Stimulated activated CD4-positive, alpha-beta T cell treated with anti-CD3 and anti-CD28 coated beads, Interleukin-2, amount 100 ng/mL, for 24 hours (primary cell): ENCODE results near the gene DRAXIN.

Experiments
- DNase-seq, 2 donors: peaks; one replicate each; pipeline ENCODE4 v3.0.0-alpha.2; 2020

Gene DRAXIN

DNA sequence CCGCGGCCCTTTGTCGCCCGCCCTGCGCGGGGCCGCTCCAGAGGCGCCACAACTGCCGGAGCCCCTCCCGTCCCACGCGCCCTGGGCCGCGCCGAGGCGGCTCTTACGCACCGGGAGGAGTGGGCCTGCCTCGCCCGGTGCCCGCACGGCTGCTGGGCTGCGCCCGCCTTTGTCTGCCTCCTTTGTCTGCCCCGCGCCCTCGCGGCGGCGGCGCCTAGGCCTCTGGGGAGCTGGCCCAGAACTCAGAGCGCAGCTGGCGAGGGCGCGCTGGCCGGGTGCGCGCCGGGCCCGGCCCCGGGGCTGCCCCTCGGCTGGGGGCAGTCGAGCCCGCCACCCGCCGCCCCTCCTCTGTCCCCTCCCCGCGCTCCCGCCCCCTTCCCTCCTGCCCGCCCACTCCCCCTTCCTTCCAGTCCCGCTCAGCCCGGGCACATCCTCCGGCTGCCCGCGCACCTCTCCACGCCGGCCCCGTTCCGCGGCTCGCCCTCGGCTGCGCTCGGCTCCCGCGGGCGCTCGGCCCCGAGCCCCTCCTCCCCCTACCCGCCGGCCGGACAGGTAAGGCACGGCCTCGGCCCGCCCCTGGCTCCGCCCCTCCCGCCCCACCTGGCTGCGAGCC lies at the start of gene DRAXIN:
DRAXIN (plus strand) TSS at position 409 of the 613 bp plus-strand sequence. CDS start 14,549 bp downstream, outside the sequence.
- peak in 1 of 2 donors; percentile 19 for DNase-seq

GRCh38 chr1:11641776-11642305 lies 49.7 kb upstream of the DRAXIN start:
- DNase-seq: no peak

DNA sequence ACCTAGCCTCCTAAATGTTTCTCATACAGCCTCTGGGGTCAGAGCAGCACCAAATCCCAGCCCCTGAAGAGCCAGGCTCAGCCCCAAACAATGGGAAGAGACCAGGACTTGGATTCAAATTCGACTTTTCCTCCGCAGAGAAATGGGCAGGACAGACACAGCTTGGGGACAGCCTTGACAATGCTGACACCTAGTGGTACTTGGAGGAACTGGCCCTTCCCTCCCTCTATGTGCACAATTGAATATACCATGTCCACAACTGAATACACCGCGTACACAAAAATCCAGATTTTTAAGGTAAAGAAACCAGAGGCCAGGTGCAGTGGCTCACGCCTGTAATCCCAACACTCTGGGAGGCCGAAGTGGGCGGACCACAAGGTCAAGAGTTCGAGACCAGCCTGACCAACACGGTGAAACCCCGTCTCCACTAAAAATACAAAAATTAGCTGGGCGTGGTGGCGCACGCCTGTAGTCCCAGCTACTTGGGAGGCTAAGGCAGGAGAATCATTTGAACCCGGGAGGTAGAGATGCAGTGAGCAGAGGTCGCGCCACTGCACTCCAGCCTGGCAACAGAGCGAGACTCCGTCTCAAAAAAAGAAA lies 49.0 kb upstream of the DRAXIN start:
- DNase-seq: peak; percentile 74 to 78

- no peak for DNase-seq
Measured at GRCh38 chr1:11643782-11644181, 47.7 kb upstream of the DRAXIN start.

- DNase-seq: no peak
Measured at GRCh38 chr1:11645270-11645669, 46.2 kb upstream of the DRAXIN start.

GRCh38 chr1:11645670-11646265 lies 45.7 kb upstream of the DRAXIN start:
- DNase-seq: peak; percentile 89 to 90

DNA sequence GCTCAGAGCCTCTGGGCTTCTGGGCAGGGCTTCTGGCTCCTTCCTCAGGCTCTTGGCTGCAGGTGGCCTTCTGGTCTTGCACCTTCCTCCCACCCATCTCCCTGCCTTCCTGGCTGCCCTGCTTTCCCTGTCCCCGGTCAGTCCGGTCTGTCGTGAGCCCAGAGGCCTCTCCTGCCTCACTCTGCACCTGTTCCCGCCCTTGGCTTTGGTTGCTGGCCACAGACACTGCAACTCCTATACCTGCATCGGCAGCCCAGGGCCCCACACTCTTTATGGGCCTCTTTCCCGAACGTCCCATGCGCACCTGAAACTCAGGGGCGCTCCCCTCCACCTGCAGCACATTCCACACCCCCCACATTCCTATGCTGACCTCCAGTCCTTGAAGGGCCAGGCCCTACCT lies 45.2 kb upstream of the DRAXIN start:
- DNase-seq: no peak

- DNase-seq: no peak
Measured at GRCh38 chr1:11647333-11647732, 44.2 kb upstream of the DRAXIN start.

DNA sequence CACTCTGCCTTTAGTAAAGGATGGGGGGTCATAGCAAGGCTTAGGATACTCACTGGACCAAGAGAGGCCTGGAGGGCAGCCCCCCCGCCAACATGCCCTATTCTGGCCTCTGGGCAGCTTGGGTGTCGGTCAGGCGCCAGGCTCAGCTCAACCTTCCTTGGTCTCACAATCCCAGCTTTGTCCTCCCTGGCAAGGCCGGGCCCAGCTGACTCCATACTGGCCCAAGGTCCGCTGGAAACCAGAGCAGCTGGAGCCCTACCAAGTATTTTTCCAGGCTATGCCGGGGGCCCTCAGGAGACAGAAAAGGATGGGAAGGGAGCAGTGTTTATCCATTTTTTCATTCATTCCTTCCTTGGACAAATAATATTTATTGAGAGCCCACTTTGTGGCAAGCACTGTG lies 43.5 kb upstream of the DRAXIN start:
- no peak for DNase-seq

DNA sequence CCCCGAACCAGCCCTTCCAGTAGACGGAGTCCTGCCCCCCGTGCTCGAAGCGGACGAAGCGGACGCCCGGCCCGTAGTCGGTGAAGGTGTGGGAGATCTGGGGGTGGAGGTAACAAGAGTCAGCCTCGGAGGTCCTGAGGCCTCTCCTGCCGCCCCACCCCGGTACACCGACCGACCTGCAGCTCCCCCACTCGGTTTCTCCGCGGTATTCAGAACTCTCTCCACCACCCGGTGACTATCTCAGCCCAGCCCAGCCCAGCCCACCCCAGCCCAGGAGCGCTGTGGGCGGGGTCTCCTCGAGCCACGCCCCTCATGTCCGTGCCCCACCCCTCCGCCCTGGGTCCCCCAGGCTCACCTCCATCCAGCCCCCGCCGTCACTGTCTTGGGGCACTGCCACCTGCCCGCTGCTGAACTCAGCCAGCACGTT lies 42.8 kb upstream of the DRAXIN start:
- peak; percentile 48 to 62 for DNase-seq

DNA sequence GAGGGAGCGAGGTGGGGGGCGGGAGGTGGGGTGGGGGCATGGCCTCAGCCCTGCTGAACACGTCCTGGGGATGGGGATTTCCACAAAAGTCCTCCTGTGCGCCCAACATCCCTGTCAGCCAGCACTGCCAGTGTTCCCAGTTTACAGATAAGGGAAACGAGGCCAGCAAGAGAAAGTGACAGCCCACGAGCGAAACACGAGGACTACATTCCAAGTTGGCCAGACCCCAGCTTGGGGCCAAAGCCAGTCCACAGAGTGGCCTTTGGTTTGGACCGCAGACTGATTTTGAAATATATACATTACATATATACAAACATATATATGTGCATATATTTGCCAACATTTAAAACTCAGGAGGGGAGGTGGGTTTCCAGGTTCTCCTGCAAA lies 42.3 kb upstream of the DRAXIN start:
- DNase-seq: no peak

DNA sequence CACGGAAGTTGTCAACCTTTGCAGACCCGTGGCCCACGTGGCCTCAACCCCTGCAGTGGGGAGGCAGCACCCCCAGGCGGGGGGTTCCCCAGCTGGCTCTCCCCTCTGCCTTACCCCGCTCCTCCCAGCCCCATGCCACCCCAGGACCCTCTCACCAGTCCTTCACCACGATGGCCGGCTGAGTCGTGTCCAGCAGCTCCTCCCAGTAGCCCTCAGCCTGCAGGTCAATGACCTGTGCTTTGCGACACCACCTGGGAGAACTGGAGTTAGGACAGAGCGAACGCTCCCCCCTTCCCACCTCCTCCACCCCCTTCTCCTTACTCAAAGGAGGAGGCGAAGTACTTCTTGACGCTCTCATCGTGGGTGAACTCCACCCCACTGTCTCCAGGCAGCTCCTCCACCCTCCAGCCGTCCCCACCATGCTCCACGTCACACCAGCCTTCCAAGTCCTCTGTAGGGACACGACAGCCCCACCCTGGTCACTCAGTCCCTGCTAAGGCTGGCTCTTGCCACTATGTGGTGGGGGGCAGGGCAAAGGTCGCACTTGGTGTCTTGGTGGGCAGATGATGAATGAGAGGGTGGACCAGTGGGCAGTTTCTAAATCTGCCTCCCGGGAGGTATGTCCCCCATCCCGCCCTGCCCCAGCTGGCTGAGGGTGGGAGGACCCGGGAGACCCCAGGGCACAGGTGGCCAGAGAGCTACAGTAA lies 41.7 kb upstream of the DRAXIN start:
- DNase-seq: no peak

GRCh38 chr1:11650331-11650991 lies 41.0 kb upstream of the DRAXIN start:
- peak; percentile 78 to 84 for DNase-seq

DNA sequence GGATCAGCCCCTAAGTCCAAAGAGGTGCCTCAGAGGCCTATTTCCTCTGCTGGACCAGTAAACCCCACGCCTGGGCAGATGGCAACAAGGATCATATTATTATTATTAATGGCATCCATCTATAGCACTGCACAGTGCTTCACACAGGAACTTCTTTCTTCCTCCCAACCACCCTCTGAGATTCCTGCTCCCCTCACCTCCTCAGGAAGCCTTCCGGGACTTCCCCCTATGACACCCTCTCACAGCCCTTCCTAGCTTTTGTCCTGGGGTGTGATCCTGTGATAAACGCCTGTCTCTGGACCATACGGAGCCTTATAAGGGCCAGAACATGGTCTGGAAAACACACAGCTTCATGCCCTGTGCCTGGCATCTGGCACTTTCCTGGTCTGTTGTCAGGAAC lies 40.5 kb upstream of the DRAXIN start:
- DNase-seq: no peak

DNA sequence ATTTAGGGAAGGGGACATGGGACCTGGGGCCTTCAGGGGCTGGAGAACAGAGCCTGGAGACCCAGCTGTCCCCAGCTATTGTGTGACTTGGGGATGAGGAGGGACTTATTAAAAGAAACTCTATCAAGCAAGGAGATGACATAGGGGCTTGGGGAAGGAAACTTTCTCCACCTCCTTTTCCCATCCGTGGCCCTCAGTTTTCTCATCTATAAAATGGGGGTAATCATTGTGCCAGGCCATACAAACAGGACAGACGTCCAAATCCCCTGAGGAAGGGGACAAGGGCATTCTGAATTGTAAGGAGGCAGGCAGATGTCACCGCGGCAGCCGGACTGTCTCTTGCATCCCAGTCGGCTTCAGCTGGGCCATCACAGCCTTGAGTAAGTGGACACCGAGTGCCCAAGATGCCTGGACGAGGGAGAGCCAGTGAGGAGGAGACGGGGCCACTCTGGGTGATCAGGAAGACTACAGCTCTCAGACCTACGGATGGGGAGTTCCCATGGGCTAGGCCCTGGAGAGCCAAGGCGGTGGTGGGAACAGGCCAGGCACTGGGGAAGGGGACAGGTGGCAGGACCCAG lies 39.2 kb upstream of the DRAXIN start:
- no peak for DNase-seq

DNA sequence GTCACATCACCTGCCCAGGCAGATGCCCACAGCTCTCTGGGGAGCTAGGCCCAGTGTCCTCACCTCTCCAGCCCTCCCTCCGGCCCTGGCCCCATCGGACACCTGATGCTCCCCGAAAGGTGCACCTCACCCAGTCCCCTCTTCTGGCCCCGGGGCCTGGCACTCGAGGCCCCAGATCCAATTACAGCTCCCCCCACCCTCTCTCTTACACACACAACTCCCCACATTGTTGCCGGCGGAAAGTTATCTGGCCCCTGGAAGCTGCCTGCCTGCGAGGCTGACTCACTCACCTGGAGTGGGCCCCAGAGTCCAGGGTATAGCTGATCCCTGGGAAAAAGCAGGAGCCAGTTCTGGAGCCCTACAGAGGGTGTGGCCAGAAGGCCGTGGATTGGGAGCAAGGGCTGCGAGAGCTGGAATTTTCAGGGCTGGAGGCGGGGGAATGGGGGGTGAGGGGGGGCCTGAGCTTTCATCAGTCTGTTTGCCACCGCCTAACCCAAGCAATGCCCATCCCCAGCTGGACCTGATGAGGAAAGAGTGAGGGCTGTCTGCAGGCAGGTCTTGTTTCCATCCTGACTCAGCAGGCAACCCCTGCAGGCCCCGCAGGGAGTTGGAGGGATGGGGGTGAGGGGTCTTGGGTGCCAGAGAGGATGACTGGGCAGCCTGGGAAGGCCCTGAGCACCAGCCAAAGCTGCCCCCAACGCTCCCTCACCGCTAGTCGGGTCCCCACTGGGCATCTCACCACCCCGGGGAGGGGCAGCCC lies 38.2 kb upstream of the DRAXIN start:
- DNase-seq: no peak

GRCh38 chr1:11653861-11654136 lies 37.7 kb upstream of the DRAXIN start:
- DNase-seq: no peak

GRCh38 chr1:11654137-11654938 lies 37.2 kb upstream of the DRAXIN start, which contains the start of the genes FBXO2 and FBXO44:
Gene FBXO2, minus strand, starts transcription at chr1:11654429. Its CDS starts 89 bp downstream, at chr1:11654340.
Gene FBXO44, plus strand, starts transcription at chr1:11654877. Its CDS starts 959 bp downstream, at chr1:11655836.
- DNase-seq: peak; percentile 74 to 77

- no peak for DNase-seq
Measured at GRCh38 chr1:11654939-11655808, 36.3 kb upstream of the DRAXIN start.

- no peak for DNase-seq
Measured at GRCh38 chr1:11657654-11658053, 33.9 kb upstream of the DRAXIN start.
